ENCODE data around the gene TNK2. TPM values are rescaled to one million over a fixed set of nuclear protein-coding genes. Genes with fewer than 3 reads are reported as not detected.

Gene TNK2
- total RNA-seq, 1 experiment from 2014 or later, result 55.1 TPM

GRCh38 chr3:195859846-195860411 lies 48.4 kb downstream of the TNK2 start:
- ChIA-PET CTCF (interaction anchor here (0.7 to 4.9 kb wide), 12 partner anchors 9 to 664 kb away, joined by 3 to 53 read pairs (median 4); no protein-coding TSS in a partner anchor), POLR2A (no interaction called here), RAD21 (ENCODE audit: low non-redundant PET in 1 of 2, low total read pairs in 2 of 2, uncharacterized antibody in 2 of 2, unreplicated experiment in 2 of 2) (interaction anchor here in 1 of 2 experiments (1.0 kb wide), 1 partner anchor 35 kb away, joined by 6 read pairs; no protein-coding TSS in a partner anchor)
- H4K20me1 ChIP-seq (ENCODE audit: insufficient read depth), result no peaks in the 10 kb centered on the region
- H3K9me2 ChIP-seq (ENCODE audit: insufficient read depth), result no peaks in the 10 kb centered on the region
- no peaks in the 10 kb centered on the region for H3K79me2 ChIP-seq (ENCODE audit: insufficient read depth, low read length)
- BruUV-seq (replicated peaks), result no TSS peak
- H3K36me3 ChIP-seq (ENCODE audit: control insufficient read depth in 1 of 2, insufficient read depth in 2 of 2, low read length in 2 of 2), result no peaks in the 10 kb centered on the region
- DNase-seq (ENCODE audit: low read depth, low spot score) (no peak), ATAC-seq (no peak)
- H3K4me1 ChIP-seq (ENCODE audit: control insufficient read depth in 1 of 2, insufficient read depth in 2 of 2, low read length in 2 of 2), result peaks cover 0 to 21% of the 10 kb centered on the region in 2 experiments; a peak in 2 of 4 replicates
- peak overlapping the region; percentile 59 for H2AFZ ChIP-seq (ENCODE audit: low read depth, low read length, poor library complexity, severe bottlenecking)
- TF ChIP-seq EZH2 (IDR thresholded peaks at IDR 0.05) (no peak), CEBPB (IDR thresholded peaks at IDR 0.05; ENCODE audit: low read depth) (no peak), ELF1 (IDR thresholded peaks at IDR 0.05; ENCODE audit: borderline replicate concordance, low read depth) (no peak), SP1 (IDR thresholded peaks at IDR 0.05; ENCODE audit: low read depth) (no peak), EGR1 (IDR thresholded peaks at IDR 0.05; ENCODE audit: low read depth) (no peak), ATF3 (IDR thresholded peaks at IDR 0.05) (no peak), EZH2phosphoT487 (IDR thresholded peaks at IDR 0.05; ENCODE audit: borderline replicate concordance) (no peak)
- no peak overlapping the region for H3K27ac ChIP-seq (ENCODE audit: low read depth, low read length)
- peak overlapping the region; percentile 31 for H3K4me2 ChIP-seq (ENCODE audit: low read length)
- no peak overlapping the region for H3K9ac ChIP-seq (ENCODE audit: low read length)
- H3K27me3 ChIP-seq (ENCODE audit: insufficient read depth, low read length), result no peaks in the 10 kb centered on the region
- no peak overlapping the region for H3K4me3 ChIP-seq (replicated peaks in 1 of 2; ENCODE audit: low read depth in 1 of 2, low read length in 2 of 2)
- intact Hi-C loops (cut with micrococcal nuclease), result loop anchor here (1.0 kb wide), 1 partner anchor 34 kb away; no protein-coding TSS in a partner anchor
- H3K9me3 ChIP-seq (ENCODE audit: control insufficient read depth in 1 of 2, insufficient read depth in 1 of 2, low read depth in 1 of 2, low read length in 2 of 2), result no peaks in the 10 kb centered on the region

GRCh38 chr3:195859061-195859845 lies 49.1 kb downstream of the TNK2 start:
- no peaks in the 10 kb centered on the region for H3K9me3 ChIP-seq (ENCODE audit: control insufficient read depth in 1 of 2, insufficient read depth in 1 of 2, low read depth in 1 of 2, low read length in 2 of 2)
- peaks cover 0 to 24% of the 10 kb centered on the region in 2 experiments; a peak in 2 of 4 replicates for H3K4me1 ChIP-seq (ENCODE audit: control insufficient read depth in 1 of 2, insufficient read depth in 2 of 2, low read length in 2 of 2)
- TF ChIP-seq RAD21 (IDR thresholded peaks at IDR 0.05; ENCODE audit: low read depth) (peak; percentile 94), EZH2phosphoT487 (IDR thresholded peaks at IDR 0.05; ENCODE audit: borderline replicate concordance) (no peak), CTCF (IDR thresholded peaks at IDR 0.05 in 2 of 3, conservative IDR thresholded peaks at IDR 0.05 in 1 of 3; ENCODE audit: borderline replicate concordance in 1 of 3, insufficient read depth in 1 of 3, low read depth in 2 of 3, low read length in 2 of 3) (peak; percentile 96 to 98 (median 97))
- ATAC-seq (peak; percentile 55), DNase-seq (ENCODE audit: low read depth, low spot score) (peak; percentile 47)
- peak overlapping the region; percentile 59 for H2AFZ ChIP-seq (ENCODE audit: low read depth, low read length, poor library complexity, severe bottlenecking)
- H3K79me2 ChIP-seq (ENCODE audit: insufficient read depth, low read length), result no peaks in the 10 kb centered on the region
- no TSS peak for BruUV-seq (replicated peaks)
- H3K27me3 ChIP-seq (ENCODE audit: insufficient read depth, low read length), result no peaks in the 10 kb centered on the region
- no peaks in the 10 kb centered on the region for H3K9me2 ChIP-seq (ENCODE audit: insufficient read depth)
- no peak overlapping the region for H3K27ac ChIP-seq (ENCODE audit: low read depth, low read length)
- CTCF ChIA-PET, result interaction anchor here (0.7 to 4.9 kb wide), 12 partner anchors 8 to 665 kb away, joined by 3 to 53 read pairs (median 4); no protein-coding TSS in a partner anchor
- H4K20me1 ChIP-seq (ENCODE audit: insufficient read depth), result no peaks in the 10 kb centered on the region
- POLR2A ChIA-PET, result no interaction called here
- RAD21 ChIA-PET (ENCODE audit: low non-redundant PET in 1 of 2, low total read pairs in 2 of 2, uncharacterized antibody in 2 of 2, unreplicated experiment in 2 of 2), result interaction anchor here (0.9 to 1.0 kb wide), 2 partner anchors 35 to 36 kb away, joined by 6 read pairs; no protein-coding TSS in a partner anchor
- no peak overlapping the region for H3K4me3 ChIP-seq (replicated peaks in 1 of 2; ENCODE audit: low read depth in 1 of 2, low read length in 2 of 2)
- no peaks in the 10 kb centered on the region for H3K36me3 ChIP-seq (ENCODE audit: control insufficient read depth in 1 of 2, insufficient read depth in 2 of 2, low read length in 2 of 2)
- H3K4me2 ChIP-seq (ENCODE audit: low read length), result peak overlapping the region; percentile 31
- no peak overlapping the region for H3K9ac ChIP-seq (ENCODE audit: low read length)
- intact Hi-C loops (cut with micrococcal nuclease), result loop anchor here (1.0 kb wide), 1 partner anchor 35 kb away; no protein-coding TSS in a partner anchor

All from HCT116 (cell line).